GM12878 (cell line): ENCODE results near the gene ZNF324. TPM values are rescaled to one million over a fixed set of nuclear protein-coding genes. Genes with fewer than 3 reads are reported as not detected.
"Not testable (repeated sequence)": the region's sequence is repeated elsewhere in the genome, so short reads cannot be mapped to it uniquely, and the experiment has no call there.

Experiments used
- ATAC-seq: fragments of 200-7000 bp; cut with Tn5 transposase; 3 replicates; pipeline ENCODE4 v1.9.1; 2020; ENCODE audit warnings: mild to moderate bottlenecking, moderate library complexity
- BruUV-seq: library from RNA; stranded (reverse); fragments of 400-500 nt; replicated peaks from 2 replicates; lab custom pipeline; 2021; lab: Mats Ljungman, UMichigan
- CTCF ChIA-PET: fragments of 300-600 bp; sonication (Branson Sonifier 250); formaldehyde crosslinking; extraction: SDS; loops from one replicate; lab custom pipeline; 2021; ENCODE audit warnings: inconsistent platforms; lab: Yijun Ruan, JAX
- POLR2A ChIA-PET: fragments of 350-600 bp; formaldehyde crosslinking; extraction: SDS; loops from one replicate; lab custom pipeline; 2021; ENCODE audit warnings: inconsistent platforms; lab: Charles Lee
- RAD21 ChIA-PET: fragments of 300-600 bp; sonication (Branson Sonifier 250); formaldehyde crosslinking; loops from one replicate; lab custom pipeline; 2023; ENCODE audit warnings: antibody characterized with exemption; ENCODE audit not compliant: unreplicated experiment; lab: Charles Lee
- SMC1A ChIA-PET: fragments of 300-600 bp; sonication (Branson Sonifier 250); formaldehyde crosslinking; loops from one replicate; lab custom pipeline; 2023; ENCODE audit not compliant: unreplicated experiment, uncharacterized antibody; lab: Charles Lee
- DNase-seq: peaks from one replicate; pipeline ENCODE4 v3.0.0-alpha.2; 2011; ENCODE audit warnings: low read depth, low spot score
- FAIRE-seq: peaks from 3 replicates; lab custom pipeline; 2011; peaks lifted over from hg19 to GRCh38; lab: Jason Lieb, UNC
- H2AFZ ChIP-seq: 2 replicates; pipeline ENCODE4 v1.6.0; 2011; ENCODE audit warnings: low read depth, low read length, control low read depth; ENCODE audit not compliant: control insufficient read depth
- H3K27ac ChIP-seq: 2 replicates; pipeline ENCODE4 v1.5.1; 2011; ENCODE audit warnings: control low read depth; ENCODE audit not compliant: control insufficient read depth, insufficient read depth
- H3K27me3 ChIP-seq, 2 experiments: replicated peaks in 1 of 2; 2 replicates each; pipeline versions ENCODE4 v1.6.0 to v1.6.1; 2011; ENCODE audit warnings: low read length in 1 of 2; ENCODE audit not compliant: control insufficient read depth in 2 of 2, insufficient read depth in 2 of 2
- H3K36me3 ChIP-seq, 2 experiments: 2 replicates each; pipeline ENCODE4 v1.5.1; 2011; ENCODE audit warnings: low read length in 1 of 2; ENCODE audit not compliant: control insufficient read depth in 2 of 2, insufficient read depth in 2 of 2
- H3K4me1 ChIP-seq: 2 replicates; pipeline ENCODE4 v1.6.1; 2011; ENCODE audit warnings: mild to moderate bottlenecking, low read length, moderate library complexity, mixed read lengths; ENCODE audit not compliant: control insufficient read depth, insufficient read depth
- H3K4me2 ChIP-seq: 2 replicates; pipeline ENCODE4 v1.6.0; 2011; ENCODE audit warnings: control low read depth; ENCODE audit not compliant: control insufficient read depth, insufficient read depth
- H3K4me3 ChIP-seq: fragments of 200-600 bp; sonication (generic); 2 replicates; pipeline ENCODE4 v1.5.1; 2016
- H3K79me2 ChIP-seq: 2 replicates; pipeline ENCODE4 v1.6.0; 2011; ENCODE audit warnings: low read length; ENCODE audit not compliant: control insufficient read depth, insufficient read depth
- H3K9ac ChIP-seq: 2 replicates; pipeline ENCODE4 v1.8.0; 2011; ENCODE audit warnings: low read length, control low read depth, mixed read lengths; ENCODE audit not compliant: control insufficient read depth, insufficient read depth
- H3K9me3 ChIP-seq: replicated peaks from 3 replicates; pipeline ENCODE4 v1.5.1; 2011; ENCODE audit warnings: mild to moderate bottlenecking, low read length; ENCODE audit not compliant: control insufficient read depth, insufficient read depth
- H4K20me1 ChIP-seq: 2 replicates; pipeline ENCODE4 v1.6.0; 2011; ENCODE audit not compliant: control insufficient read depth, insufficient read depth
- BCL11A ChIP-seq: IDR thresholded peaks from 2 replicates; pipeline ENCODE4 v1.6.1; 2011; ENCODE audit warnings: low read depth, low read length
- BHLHE40 ChIP-seq, 2 experiments: fragments of 450-650 bp in 1 of 2; IDR thresholded peaks; 2 replicates each; pipeline ENCODE4 v1.6.1; 2011 to 2017; ENCODE audit warnings: low read depth in 2 of 2, borderline replicate concordance in 1 of 2, improper control_type of control experiment in 1 of 2, low read length in 1 of 2, mild to moderate bottlenecking in 1 of 2
- CREB1 ChIP-seq: IDR thresholded peaks from 2 replicates; pipeline ENCODE4 v1.6.1; 2012; ENCODE audit warnings: low read depth, mild to moderate bottlenecking, inconsistent platforms
- DPF2 ChIP-seq: fragments of 450-650 bp; IDR thresholded peaks from 2 replicates; pipeline ENCODE4 v1.6.1; 2017; ENCODE audit warnings: mild to moderate bottlenecking
- FOXK2 ChIP-seq: fragments of 450-650 bp; IDR thresholded peaks from 2 replicates; pipeline ENCODE4 v1.6.1; 2017; ENCODE audit warnings: mild to moderate bottlenecking, moderate library complexity
- HCFC1 ChIP-seq: fragments of 150-350 bp; IDR thresholded peaks from 2 replicates; pipeline ENCODE4 v1.6.1; 2014; ENCODE audit warnings: low read length
- HDAC2 ChIP-seq: fragments of 200-600 bp; sonication (generic); IDR thresholded peaks from 2 replicates; pipeline ENCODE4 v1.6.1; 2017
- KDM1A ChIP-seq: fragments of 200-600 bp; sonication (generic); IDR thresholded peaks from 2 replicates; pipeline ENCODE4 v1.6.1; 2016; ENCODE audit warnings: borderline replicate concordance
- NFYA ChIP-seq: IDR thresholded peaks from 2 replicates; pipeline ENCODE4 v1.6.1; 2011; ENCODE audit warnings: low read depth, mild to moderate bottlenecking, low read length, improper control_type of control experiment, borderline replicate concordance
- PAX5 ChIP-seq: IDR thresholded peaks from 2 replicates; pipeline ENCODE4 v1.6.1; 2011; ENCODE audit warnings: low read depth, low read length, borderline replicate concordance
- SIX5 ChIP-seq: IDR thresholded peaks from 2 replicates; pipeline ENCODE4 v1.6.1; 2011; ENCODE audit warnings: mild to moderate bottlenecking, low read depth, low read length, moderate library complexity; ENCODE audit not compliant: severe bottlenecking
- YBX1 ChIP-seq: fragments of 450-650 bp; IDR thresholded peaks from 2 replicates; pipeline ENCODE4 v1.6.1; 2016; ENCODE audit warnings: antibody characterized with exemption
- WGBS: methylation state at CpG from one replicate; pipeline ENCODE4 v1.1.6; 2016; ENCODE audit warnings: low lambda C conversion rate; ENCODE audit not compliant: insufficient replicate concordance, insufficient coverage; ENCODE audit errors: missing lambda C conversion rate; 5-methylcytosine and 5-hydroxymethylcytosine counted together
- in situ Hi-C: fragments of 300-500 bp; cut with MboI; formaldehyde crosslinking; loops from 9 replicates; pipeline ENCODE4 v1.14.3; 2018; ENCODE audit warnings: mixed read lengths
- intact Hi-C: fragments of 100-400 bp; cut with micrococcal nuclease; formaldehyde crosslinking; loops from one replicate; pipeline ENCODE4 v1.14.2; 2022; ENCODE audit not compliant: unreplicated experiment
- polyA plus RNA-seq, 11 experiments: library from polyadenylated mRNA; depleted of rRNA in 4 of 11; unstranded in 6 of 11; stranded (reverse) in 5 of 11; fragments of >200 nt; fragmentation: Nextera tagmentation in 4 of 11; fragmentation: Illumina TruSeq in 1 of 11; extraction: Ambion mirVana in 4 of 11; extraction: Trizol in 1 of 11; gene quantifications; 1 replicate in 1 of 11; 2 replicates in 10 of 11; pipeline versions ENCODE4 v1.2.1 to v1.2.3, GENCODE V29; 2011 to 2016; ENCODE audit warnings: inconsistent platforms in 2 of 11, missing spikeins in 2 of 11, low read depth in 1 of 11
- total RNA-seq, 4 experiments: library from RNA; depleted of rRNA in 3 of 4; stranded (reverse); fragments of >200 nt in 3 of 4; fragmentation: Illumina TruSeq in 1 of 4; extraction: Trizol in 1 of 4; gene quantifications; 2 replicates each; pipeline versions ENCODE4 v1.2.1 to v1.2.3, GENCODE V29; 2013 to 2021
- TF ChIP-seq, protein P1 (sequence below): IDR thresholded peaks from 2 replicates; pipeline ENCODE4 v1.6.1; 2012; ENCODE audit warnings: improper control_type of control experiment, low read depth, low read length; ENCODE audit not compliant: insufficient replicate concordance

Gene ZNF324
- total and polyA plus RNA-seq, 10 of the 15 experiments (the other 5 are each of a cell fraction or from before 2014, with no cell fraction given), result 0.71 to 13.9 (median 7.0) TPM

DNA sequence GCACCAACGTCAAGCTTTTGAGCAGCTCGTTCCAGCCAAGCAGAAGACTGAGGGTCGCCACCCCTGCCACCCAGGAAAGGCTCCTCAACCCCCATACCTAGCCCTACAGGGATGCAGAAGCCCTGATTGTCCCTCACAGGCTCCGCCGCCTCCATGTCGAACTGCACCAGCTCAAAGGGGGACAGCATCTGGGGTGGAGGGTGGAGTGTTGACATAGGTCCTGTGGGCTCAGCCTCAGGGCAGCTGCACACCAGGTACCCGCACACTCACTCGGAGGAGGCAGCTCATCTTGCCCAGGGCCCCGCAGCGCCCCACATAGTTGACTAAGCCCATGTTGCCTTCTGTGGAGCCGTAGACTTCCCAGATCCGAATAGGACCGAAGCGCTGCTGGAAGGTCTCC lies 33.4 kb downstream of the ZNF324 start (continued):
- no peak for TF ChIP-seq DPF2
- no peak for TF ChIP-seq BCL11A

DNA sequence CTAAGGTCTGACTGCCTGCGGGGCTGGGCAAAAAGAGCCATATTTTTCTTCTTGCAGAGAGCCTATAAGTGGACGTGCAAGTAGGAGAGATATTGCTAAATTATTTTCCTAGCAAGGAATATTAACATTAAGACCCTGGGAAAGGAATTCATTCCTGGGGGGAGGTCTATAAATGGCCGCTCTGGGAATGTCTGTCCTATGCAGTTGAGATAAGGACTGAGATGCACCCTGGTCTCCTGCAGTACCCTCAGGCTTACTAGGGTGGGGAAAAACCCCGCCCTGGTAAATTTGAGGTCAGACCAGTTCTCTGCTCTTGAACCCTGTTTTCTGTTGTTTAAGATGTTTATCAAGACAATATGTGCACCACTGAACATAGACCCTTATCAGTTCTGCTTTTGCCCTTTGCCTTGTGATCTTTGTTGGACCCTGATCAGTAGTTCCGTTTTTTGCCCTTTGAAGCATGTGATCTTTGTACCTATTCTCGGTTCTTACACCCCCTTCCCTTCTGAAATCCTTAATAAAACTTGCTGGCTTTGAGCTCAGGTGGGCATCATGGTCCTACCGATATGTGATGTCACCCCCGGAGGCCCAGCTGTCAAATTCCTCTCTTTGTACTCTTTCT lies 40.8 kb downstream of the ZNF324 start:
- POLR2A ChIA-PET, H3K4me2 ChIP-seq, H3K36me3 ChIP-seq, SMC1A ChIA-PET, CTCF ChIA-PET, BruUV-seq, H3K27ac ChIP-seq, H4K20me1 ChIP-seq, ATAC-seq, DNase-seq, H3K9ac ChIP-seq, H3K9me3 ChIP-seq, H3K27me3 ChIP-seq, H2AFZ ChIP-seq, H3K4me1 ChIP-seq, H3K79me2 ChIP-seq, FAIRE-seq, RAD21 ChIA-PET, in situ Hi-C loops, intact Hi-C loops, H3K4me3 ChIP-seq: not testable (repeated sequence)
- WGBS, result 63% methylated on average over 8 of the region's 8 CpGs

DNA sequence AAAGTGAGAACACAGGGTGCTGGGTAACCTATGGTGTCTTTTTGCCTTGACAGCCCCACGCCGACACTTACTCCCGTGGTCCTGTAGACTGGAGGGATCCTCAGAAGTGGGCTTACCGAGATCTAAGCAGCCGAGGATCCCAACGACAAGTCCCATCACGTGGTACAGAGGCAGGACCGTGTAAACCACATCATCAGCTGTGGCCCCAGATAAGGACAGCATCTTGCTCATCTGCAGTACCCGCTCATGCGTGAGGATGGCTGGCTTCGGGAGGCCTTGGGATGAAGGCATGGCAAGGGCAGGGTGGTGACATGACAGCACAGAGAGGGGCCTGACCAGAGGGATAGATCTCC lies 42.8 kb downstream of the ZNF324 start:
- POLR2A ChIA-PET, result no interaction called here

More for the DNA sequence above, 42.8 kb downstream of the ZNF324 start:
- 66% methylated on average over 11 of the region's 11 CpGs for WGBS
- no peak for DNase-seq
- no peaks in the 10 kb centered on the region for H3K27me3 ChIP-seq
- no TSS peak for BruUV-seq
- H3K27ac ChIP-seq, result no peak overlapping the region
- H3K4me1 ChIP-seq, result peaks cover 5% of the 10 kb centered on the region
- intact Hi-C loops (no loop called here), in situ Hi-C loops (no loop called here)
- CTCF ChIA-PET, result interaction anchor here (1.1 kb wide), 1 partner anchor 10 kb away, joined by 3 read pairs; the partner anchor contains the start of gene ZBTB45
- TF ChIP-seq SIX5, result no peak
- no peak for TF ChIP-seq BHLHE40 (IDR thresholded peaks at IDR 0.05; ENCODE audit: borderline replicate concordance in 1 of 2, low read depth in 2 of 2, low read length in 1 of 2)
- TF ChIP-seq CREB1, result no peak
- TF ChIP-seq YBX1, result no peak
- no peak for TF ChIP-seq HDAC2
- TF ChIP-seq, protein P1, sequence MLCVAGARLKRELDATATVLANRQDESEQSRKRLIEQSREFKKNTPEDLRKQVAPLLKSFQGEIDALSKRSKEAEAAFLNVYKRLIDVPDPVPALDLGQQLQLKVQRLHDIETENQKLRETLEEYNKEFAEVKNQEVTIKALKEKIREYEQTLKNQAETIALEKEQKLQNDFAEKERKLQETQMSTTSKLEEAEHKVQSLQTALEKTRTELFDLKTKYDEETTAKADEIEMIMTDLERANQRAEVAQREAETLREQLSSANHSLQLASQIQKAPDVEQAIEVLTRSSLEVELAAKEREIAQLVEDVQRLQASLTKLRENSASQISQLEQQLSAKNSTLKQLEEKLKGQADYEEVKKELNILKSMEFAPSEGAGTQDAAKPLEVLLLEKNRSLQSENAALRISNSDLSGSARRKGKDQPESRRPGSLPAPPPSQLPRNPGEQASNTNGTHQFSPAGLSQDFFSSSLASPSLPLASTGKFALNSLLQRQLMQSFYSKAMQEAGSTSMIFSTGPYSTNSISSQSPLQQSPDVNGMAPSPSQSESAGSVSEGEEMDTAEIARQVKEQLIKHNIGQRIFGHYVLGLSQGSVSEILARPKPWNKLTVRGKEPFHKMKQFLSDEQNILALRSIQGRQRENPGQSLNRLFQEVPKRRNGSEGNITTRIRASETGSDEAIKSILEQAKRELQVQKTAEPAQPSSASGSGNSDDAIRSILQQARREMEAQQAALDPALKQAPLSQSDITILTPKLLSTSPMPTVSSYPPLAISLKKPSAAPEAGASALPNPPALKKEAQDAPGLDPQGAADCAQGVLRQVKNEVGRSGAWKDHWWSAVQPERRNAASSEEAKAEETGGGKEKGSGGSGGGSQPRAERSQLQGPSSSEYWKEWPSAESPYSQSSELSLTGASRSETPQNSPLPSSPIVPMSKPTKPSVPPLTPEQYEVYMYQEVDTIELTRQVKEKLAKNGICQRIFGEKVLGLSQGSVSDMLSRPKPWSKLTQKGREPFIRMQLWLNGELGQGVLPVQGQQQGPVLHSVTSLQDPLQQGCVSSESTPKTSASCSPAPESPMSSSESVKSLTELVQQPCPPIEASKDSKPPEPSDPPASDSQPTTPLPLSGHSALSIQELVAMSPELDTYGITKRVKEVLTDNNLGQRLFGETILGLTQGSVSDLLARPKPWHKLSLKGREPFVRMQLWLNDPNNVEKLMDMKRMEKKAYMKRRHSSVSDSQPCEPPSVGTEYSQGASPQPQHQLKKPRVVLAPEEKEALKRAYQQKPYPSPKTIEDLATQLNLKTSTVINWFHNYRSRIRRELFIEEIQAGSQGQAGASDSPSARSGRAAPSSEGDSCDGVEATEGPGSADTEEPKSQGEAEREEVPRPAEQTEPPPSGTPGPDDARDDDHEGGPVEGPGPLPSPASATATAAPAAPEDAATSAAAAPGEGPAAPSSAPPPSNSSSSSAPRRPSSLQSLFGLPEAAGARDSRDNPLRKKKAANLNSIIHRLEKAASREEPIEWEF, result no peak
- TF ChIP-seq HCFC1, result no peak
- TF ChIP-seq NFYA, result no peak
- TF ChIP-seq FOXK2, result no peak
- no peak for TF ChIP-seq KDM1A
- TF ChIP-seq PAX5, result no peak
- no peak overlapping the region for H3K4me3 ChIP-seq
- no peak for FAIRE-seq
- SMC1A ChIA-PET, result no interaction called here
- RAD21 ChIA-PET, result no interaction called here
- no peak for ATAC-seq
- no peaks in the 10 kb centered on the region; the same call in 2 of the 3 replicates for H3K9me3 ChIP-seq
- no peaks in the 10 kb centered on the region for H3K36me3 ChIP-seq
- no peak overlapping the region for H2AFZ ChIP-seq
- H4K20me1 ChIP-seq, result no peaks in the 10 kb centered on the region
- H3K4me2 ChIP-seq, result no peak overlapping the region
- H3K9ac ChIP-seq, result no peak overlapping the region
- peaks cover 5% of the 10 kb centered on the region for H3K79me2 ChIP-seq
